Esophagus (tissue), 2 donors: ENCODE results near the gene TEKTIP1. TPM values are rescaled to one million over a fixed set of nuclear protein-coding genes. Genes with fewer than 3 reads are reported as not detected.
A peak's percentile ranks its signal among the peaks of the same experiment; 100 is the strongest.
"Not testable (repeated sequence)": the region's sequence is repeated elsewhere in the genome, so short reads cannot be mapped to it uniquely, and the experiment has no call there.

Experiments used
- H3K27ac ChIP-seq, 2 donors: one replicate each; pipeline ENCODE4 v1.5.1; 2013; ENCODE audit warnings: low read depth in 2 of 2, mild to moderate bottlenecking in 2 of 2, inconsistent platforms in 1 of 2, low read length in 1 of 2, moderate library complexity in 1 of 2
- H3K27me3 ChIP-seq, 2 donors: one replicate each; pipeline ENCODE4 v1.6.1; 2013; ENCODE audit warnings: low read length in 2 of 2, control low read depth in 1 of 2, mild to moderate bottlenecking in 1 of 2; ENCODE audit not compliant: insufficient read depth in 2 of 2, control insufficient read depth in 1 of 2
- H3K36me3 ChIP-seq, 2 donors: one replicate each; pipeline ENCODE4 v1.6.1; 2013; ENCODE audit warnings: low read length in 1 of 2; ENCODE audit not compliant: control insufficient read depth in 2 of 2, insufficient read depth in 2 of 2
- H3K4me1 ChIP-seq, 2 donors: one replicate each; pipeline ENCODE4 v1.6.1; 2013; ENCODE audit warnings: low read length in 1 of 2; ENCODE audit not compliant: control insufficient read depth in 2 of 2, insufficient read depth in 2 of 2
- H3K4me3 ChIP-seq, 2 donors: one replicate each; pipeline ENCODE4 v1.5.1; 2013; ENCODE audit warnings: low read length in 2 of 2, mild to moderate bottlenecking in 2 of 2, low read depth in 1 of 2, moderate library complexity in 1 of 2
- H3K9me3 ChIP-seq, 2 donors: one replicate each; pipeline ENCODE4 v1.6.1; 2013; ENCODE audit warnings: mild to moderate bottlenecking in 2 of 2, low read depth in 1 of 2, low read length in 1 of 2, moderate library complexity in 1 of 2; ENCODE audit not compliant: control insufficient read depth in 2 of 2, insufficient read depth in 1 of 2
- WGBS, 2 donors: extraction: QIAGEN DNeasy Blood & Tissue Kit; methylation state at CpG; one replicate each; pipeline ENCODE4 v1.1.7; 2013; 5-methylcytosine and 5-hydroxymethylcytosine counted together
- polyA plus RNA-seq, 2 donors: library from polyadenylated mRNA; stranded (reverse); fragments of 200-250 nt; gene quantifications; one replicate each; pipeline ENCODE4 v1.2.3, GENCODE V29; 2013
- donor health status: healthy with polysubstance abuse.
- donor health status: Bipolar disorder and iron deficiency.

Gene TEKTIP1
- polyA plus RNA-seq, 2 donors, result 0.08 to 0.41 TPM

DNA sequence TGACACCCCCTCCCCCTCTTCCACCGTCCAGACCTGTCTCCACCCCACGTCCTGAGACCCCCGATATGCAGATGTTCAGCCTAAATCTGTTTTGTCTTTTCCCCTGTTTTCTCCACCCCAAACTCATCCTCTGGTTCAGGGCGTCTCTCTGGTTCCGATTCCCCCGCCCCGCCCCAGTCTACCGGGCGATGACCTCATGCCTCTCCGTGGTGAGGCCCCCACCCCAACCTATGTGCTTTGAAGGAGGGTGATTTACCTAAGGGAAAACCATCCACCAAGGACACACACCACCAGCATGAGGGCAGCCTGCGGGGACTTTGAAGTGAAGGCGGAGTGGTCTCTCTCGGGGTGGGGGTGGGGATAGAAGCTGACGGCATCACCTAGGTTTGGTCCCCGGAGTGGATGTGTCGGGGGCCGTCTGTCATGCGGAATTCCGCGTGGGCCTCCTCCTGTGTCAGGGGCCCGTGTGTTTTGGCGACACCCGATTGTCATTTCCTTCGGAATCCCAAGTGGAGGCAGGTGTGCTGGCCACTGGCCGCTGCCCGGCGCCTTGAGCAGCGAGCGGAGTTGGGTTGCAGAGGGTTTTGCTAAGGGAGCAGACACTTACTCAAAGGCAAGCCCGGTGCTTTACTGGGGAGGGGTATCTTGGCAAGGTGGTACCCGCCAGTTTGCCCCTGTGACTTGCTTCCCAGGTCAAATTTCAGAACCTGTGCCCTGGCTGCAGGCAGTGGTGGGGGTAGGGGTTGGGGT, 31.4 kb upstream of the TEKTIP1 start:
- Histone ChIP-seq H3K9me3 (peaks cover 0 to 2% of the 10 kb centered on the region in 2 donors), H3K27me3 (no peaks in the 10 kb centered on the region), H3K4me1 (peaks cover 7 to 17% of the 10 kb centered on the region in 2 donors), H3K4me3 (peak overlapping the region; percentile 86 to 98), H3K27ac (peak overlapping the region; percentile 86 to 99), H3K36me3 (peaks cover 4 to 11% of the 10 kb centered on the region in 2 donors)
- 26 to 27% methylated on average over 31 of the region's 31 CpGs for WGBS, 2 donors

DNA sequence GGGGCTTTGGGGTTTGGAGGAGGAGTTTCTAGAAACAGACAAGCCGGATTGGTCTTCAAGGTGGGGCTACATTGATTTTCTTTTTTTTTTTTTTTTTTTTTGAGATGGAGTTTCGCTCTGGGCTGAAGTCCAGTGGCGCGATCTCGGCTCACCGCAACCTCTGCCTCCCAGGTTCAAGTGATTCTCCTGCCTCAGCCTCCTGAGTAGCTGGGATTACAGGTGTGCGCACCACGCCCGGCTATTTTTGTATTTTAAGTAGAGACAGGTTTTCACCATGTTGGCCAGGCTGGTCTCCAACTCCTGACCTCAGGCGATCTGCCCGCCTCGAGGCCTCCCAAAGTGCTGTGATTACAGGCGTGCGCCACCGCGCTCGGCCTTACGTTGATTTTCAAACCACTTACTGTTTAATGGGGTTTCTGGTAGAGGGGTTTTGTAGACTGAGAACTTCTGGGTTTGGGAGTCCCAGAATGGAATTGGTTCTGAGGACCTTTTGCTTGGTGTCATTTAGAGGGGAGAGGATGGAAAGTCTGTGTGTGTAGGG, 30.8 kb upstream of the TEKTIP1 start:
- Histone ChIP-seq H3K4me1 (peaks cover 7 to 19% of the 10 kb centered on the region in 2 donors), H3K36me3 (peaks cover 4 to 11% of the 10 kb centered on the region in 2 donors)
- H3K9me3 ChIP-seq, H3K27ac ChIP-seq, H3K4me3 ChIP-seq, H3K27me3 ChIP-seq: not testable (repeated sequence)
- 89 to 93% methylated on average over 18 of the region's 18 CpGs for WGBS, 2 donors

DNA sequence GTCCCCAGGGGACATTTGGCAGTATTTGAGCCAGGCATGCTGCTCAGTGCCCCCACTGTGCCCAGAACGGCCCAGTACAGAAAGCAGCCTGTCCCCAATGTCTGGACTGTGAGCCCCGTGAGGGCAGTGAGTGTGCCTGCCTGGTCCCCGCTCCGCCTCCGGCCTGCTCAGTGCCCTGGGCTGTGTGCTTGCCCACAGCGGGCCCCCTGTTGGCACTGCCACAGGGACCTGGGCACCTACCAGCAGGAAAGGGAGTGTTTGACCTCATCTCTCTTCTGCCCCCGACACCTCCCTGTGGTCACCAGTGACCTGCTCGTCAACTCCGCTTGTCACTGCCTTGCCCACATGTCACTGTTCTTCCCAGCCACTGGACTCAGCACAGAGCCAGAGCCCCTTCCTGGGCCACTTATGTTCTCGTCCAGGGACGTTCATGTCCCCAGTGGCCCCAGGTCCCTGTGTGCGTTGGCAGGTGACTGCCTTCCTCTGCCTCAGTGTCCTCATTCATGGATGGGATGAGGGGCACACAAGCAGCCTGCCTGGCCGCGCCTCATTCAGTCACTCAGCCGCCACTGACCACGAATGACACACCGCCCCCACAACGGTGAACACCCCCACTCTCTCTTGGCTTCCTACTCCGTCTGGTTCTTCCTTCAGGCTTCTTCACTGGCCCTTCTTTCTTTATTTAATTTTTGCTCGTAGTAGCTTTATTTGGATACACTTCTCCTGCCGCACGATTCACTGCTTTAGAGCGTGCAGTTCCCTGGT, 30.0 kb upstream of the TEKTIP1 start:
- WGBS, 2 donors, result 84% methylated on average over 23 of the region's 23 CpGs
- Histone ChIP-seq H3K36me3 (peaks cover 4 to 11% of the 10 kb centered on the region in 2 donors), H3K27me3 (no peaks in the 10 kb centered on the region), H3K4me1 (peaks cover 7 to 24% of the 10 kb centered on the region in 2 donors), H3K4me3 (no peak overlapping the region), H3K27ac (peak overlapping the region in 1 of 2 donors; percentile 78), H3K9me3 (peaks cover 0 to 2% of the 10 kb centered on the region in 2 donors)

DNA sequence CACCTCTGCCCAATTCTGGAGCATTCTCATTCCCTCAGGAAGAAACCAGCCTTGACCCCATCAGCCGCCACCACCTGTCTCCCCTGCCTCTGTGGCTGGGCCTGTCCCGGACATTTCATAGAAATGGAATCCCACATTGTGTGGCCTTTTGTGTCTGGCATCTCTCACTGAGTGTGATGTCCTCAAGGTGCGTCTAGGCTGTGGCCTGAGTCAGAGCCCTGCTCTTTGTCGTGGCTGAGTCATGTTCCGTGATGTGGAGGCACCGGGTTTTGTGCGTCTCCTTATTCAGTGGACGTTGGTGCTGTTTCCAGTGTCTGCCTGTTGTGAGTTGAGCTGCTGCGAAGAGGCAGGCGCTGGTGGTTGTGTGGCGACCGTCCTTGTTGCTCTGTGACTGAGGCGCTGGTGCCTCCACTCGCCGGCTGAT, 29.4 kb upstream of the TEKTIP1 start:
- 74 to 80% methylated on average over 15 of the region's 15 CpGs for WGBS, 2 donors
- peak overlapping the region in 1 of 2 donors; percentile 78 for H3K27ac ChIP-seq
- peaks cover 0 to 2% of the 10 kb centered on the region in 2 donors for H3K9me3 ChIP-seq
- no peak overlapping the region for H3K4me3 ChIP-seq
- peaks cover 7 to 29% of the 10 kb centered on the region in 2 donors for H3K4me1 ChIP-seq
- H3K27me3 ChIP-seq, result no peaks in the 10 kb centered on the region
- peaks cover 4 to 11% of the 10 kb centered on the region in 2 donors for H3K36me3 ChIP-seq

DNA sequence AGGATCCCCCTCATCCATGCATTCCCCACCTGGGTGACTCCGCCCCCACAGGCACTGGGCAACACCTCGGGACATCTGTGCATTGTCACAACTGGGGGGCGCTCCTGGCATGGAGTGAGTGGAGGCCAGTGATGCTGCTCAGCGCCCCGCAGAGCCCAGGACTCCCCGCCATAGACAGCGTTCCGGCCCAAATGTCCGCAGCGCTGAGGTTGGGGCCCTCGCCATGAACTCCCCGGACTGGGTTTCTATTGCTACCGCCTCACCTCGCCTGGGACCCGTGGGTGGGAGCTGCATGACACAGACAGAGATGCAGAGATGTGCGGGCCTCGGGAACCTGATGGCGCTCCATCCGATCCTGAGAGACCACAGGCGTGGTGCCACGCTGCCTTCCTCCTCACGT, 28.2 kb upstream of the TEKTIP1 start:
- WGBS, 2 donors, result 87 to 88% methylated on average over 22 of the region's 22 CpGs
- peaks cover 0 to 2% of the 10 kb centered on the region in 2 donors for H3K9me3 ChIP-seq
- no peak overlapping the region for H3K27ac ChIP-seq
- peaks cover 4 to 15% of the 10 kb centered on the region in 2 donors for H3K36me3 ChIP-seq
- H3K4me3 ChIP-seq, result no peak overlapping the region
- H3K27me3 ChIP-seq, result no peaks in the 10 kb centered on the region
- peaks cover 7 to 29% of the 10 kb centered on the region in 2 donors for H3K4me1 ChIP-seq

DNA sequence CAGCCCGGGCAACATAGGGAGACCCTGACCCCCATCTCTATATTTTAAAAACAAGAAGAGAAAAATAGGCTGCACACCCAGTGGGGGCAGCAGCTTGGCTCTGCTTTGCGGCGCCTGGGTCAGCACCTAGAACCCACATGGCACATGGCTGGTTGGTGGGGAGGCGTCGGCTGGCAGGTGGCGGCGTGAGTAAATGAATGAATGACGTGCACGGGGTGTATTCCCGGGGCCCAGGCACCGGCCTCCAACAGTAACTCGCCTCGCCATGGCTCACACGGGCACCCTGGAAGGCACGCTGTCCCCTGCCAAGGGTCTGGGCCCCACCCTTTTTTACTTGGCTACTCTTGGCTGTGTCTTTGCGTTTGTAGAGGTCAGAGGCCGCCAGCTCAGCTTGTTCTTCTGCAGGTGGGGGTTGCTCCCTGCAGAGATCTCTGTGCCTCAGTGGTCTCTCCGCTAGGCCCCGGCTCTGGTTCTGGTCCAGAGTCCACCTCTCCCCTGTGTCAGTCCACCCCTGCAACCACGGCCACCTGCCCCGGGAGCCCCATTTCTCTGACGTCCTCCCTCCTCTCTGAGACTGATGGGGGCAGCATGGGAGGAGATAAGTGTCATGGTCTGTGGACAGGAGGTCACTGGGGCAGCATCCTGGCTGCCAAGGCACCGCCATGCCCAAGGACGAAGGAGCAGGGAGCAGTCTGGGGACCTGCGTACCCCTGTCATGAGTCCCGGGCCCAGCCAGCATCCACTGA, 27.3 kb upstream of the TEKTIP1 start:
- Histone ChIP-seq H3K4me1 (peaks cover 7 to 33% of the 10 kb centered on the region in 2 donors), H3K27ac (no peak overlapping the region), H3K36me3 (peaks cover 4 to 15% of the 10 kb centered on the region in 2 donors)

DNA sequence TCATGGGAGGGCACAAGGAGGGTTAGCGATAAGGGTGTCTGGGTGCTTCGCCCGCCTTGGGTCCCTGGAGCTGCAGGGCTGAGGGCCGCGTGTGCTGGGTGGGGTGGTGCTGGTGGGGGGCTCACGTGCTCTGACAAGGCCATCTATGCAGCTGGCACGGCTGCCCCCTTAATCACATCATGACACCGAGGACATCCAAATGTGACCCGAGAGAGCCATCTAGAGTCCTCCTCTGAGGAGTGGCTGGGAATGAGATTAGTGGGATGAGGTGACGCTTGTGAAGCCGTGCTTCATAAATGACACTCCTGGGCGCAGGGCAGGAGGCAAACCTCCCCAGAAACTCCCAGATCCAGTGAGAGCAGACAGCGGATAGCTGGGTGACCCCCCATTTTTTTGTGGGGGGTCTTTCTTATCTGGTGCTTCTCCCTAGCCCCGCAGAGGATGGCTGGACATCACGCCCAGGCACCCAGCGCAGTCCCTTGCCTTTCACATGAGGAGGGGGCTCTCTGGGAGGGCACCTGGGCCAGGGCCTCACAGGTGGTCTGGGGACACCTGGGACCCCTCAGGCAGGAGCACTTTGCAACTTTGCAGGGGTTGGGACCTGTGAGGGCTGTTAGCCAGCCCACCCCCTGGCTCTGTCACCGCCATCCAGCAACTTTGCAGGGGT, 26.3 kb upstream of the TEKTIP1 start:
- Histone ChIP-seq H3K27ac (no peak overlapping the region), H3K4me1 (peaks cover 6 to 28% of the 10 kb centered on the region in 2 donors), H3K36me3 (peaks cover 4 to 15% of the 10 kb centered on the region in 2 donors), H3K9me3 (no peaks in the 10 kb centered on the region), H3K27me3 (no peaks in the 10 kb centered on the region), H3K4me3 (no peak overlapping the region)
- 89 to 90% methylated on average over 17 of the region's 17 CpGs for WGBS, 2 donors

More for the DNA sequence above, 27.3 kb upstream of the TEKTIP1 start:
- H3K4me3 ChIP-seq, result no peak overlapping the region
- WGBS, 2 donors, result 80 to 83% methylated on average over 26 of the region's 26 CpGs
- no peaks in the 10 kb centered on the region for H3K9me3 ChIP-seq
- no peaks in the 10 kb centered on the region for H3K27me3 ChIP-seq

DNA sequence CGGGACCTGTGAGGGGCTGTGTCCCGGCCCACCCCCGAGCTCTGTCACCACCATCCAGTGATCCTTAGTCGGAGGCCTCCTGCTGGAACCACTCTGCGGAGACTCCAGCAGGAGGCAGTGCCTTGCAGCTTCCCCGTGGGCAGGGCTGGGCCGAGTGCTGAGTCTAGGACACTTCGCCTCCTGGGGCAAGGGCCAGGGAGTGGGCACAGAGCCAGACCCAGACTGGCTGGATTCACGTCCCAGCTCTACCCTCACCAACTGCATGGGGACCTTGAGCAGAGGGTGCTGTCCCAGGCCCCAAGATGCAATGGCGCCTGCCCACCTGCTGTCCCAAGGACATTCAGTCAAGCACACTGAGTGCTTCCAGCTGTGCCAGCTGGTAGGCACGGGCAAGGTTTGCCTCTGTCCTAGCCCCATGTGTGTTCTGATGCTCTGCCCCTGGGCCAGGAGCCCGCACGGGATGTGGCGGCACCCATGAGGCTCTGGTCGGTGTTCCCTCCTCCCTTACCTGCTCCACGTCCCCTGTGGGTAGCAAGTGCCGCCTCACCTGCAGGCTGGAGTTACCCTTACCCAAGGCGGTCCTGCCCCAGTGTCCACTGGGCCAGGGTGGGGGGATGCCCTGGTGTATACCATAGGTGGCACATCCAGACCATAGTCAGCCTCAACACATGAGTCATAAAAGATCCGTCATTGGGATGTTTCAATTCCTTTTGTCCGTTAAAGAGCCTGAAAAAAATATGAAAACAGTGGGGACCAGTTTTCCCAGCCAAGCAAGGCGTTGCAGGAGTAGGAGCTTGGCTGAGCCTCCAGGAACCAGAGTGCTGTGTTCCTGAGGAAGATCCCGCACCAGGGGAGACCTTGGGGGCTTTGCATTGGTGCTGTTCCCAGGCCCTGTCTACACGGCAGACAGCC, 25.5 kb upstream of the TEKTIP1 start:
- Histone ChIP-seq H3K27me3 (no peaks in the 10 kb centered on the region), H3K27ac (peak overlapping the region in 1 of 2 donors; percentile 34), H3K36me3 (peaks cover 4 to 15% of the 10 kb centered on the region in 2 donors), H3K4me1 (peaks cover 5 to 27% of the 10 kb centered on the region in 2 donors), H3K9me3 (no peaks in the 10 kb centered on the region), H3K4me3 (no peak overlapping the region)
- WGBS, 2 donors, result 76 to 81% methylated on average over 23 of the region's 23 CpGs
